GM18867 (cell line): Measurements from ENCODE around the gene CFAP74.
A peak's percentile ranks its signal among the peaks of the same experiment; 100 is the strongest.
"Not testable (repeated sequence)": the region's sequence is repeated elsewhere in the genome, so short reads cannot be mapped to it uniquely, and the experiment has no call there.

Experiments
- ATAC-seq: cut with Tn5 transposase; IDR thresholded peaks from one replicate; pipeline ENCODE4 v1.9.1; 2021; ENCODE audit warnings: mild to moderate bottlenecking, moderate library complexity; ENCODE audit not compliant: unreplicated experiment

Gene CFAP74

GRCh38 chr1:1900883-1901640 is 102.5 kb downstream of the CFAP74 start:
- ATAC-seq: no peak

DNA sequence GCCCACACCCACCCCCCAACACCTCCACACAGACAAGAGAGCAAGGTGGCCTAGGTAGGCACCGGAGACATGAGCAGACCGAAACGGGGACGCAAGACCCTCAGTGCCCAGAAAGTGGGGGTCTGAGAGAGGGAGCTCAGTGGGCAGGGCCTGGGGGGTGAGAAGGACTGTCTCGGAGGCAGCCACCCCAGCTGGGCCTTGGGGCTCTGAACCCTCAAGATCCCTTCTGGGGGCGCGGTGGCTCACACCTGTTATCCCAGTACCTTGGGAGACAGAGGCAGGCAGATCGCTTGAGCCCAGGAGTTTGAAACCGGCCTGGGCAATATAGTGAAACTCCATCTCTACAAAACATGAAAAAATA is 103.6 kb downstream of the CFAP74 start:
- ATAC-seq: no peak

GRCh38 chr1:1899266-1899966 is 104.2 kb downstream of the CFAP74 start:
- no peak for ATAC-seq

DNA sequence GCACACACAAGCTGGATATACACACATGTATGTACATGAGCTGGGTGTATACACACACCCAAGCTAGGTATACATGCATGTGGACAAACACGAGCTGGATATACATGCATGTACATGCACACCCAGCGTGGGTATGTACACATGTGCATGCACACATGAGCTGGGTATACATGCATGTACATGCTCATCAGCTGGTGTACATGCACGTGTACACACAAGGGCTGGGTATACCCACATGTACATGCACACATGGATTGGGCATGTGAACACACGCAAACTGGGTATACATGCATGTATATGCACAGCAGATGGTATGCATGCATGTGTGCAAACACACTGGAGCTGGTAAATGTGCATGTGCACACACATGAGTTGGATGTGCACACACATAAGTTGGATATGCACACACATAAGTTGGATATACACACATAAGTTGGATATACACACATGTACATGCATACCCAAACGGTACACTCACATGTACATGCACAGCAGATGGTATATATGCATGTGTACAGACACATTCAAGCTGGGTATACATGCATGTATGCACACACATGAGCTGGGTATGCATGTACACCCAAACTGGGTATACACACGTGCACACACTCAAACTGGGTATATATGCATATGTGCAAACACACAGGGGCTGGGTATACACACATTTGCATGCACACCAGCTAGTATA is 105.2 kb downstream of the CFAP74 start:
- no peak for ATAC-seq

DNA sequence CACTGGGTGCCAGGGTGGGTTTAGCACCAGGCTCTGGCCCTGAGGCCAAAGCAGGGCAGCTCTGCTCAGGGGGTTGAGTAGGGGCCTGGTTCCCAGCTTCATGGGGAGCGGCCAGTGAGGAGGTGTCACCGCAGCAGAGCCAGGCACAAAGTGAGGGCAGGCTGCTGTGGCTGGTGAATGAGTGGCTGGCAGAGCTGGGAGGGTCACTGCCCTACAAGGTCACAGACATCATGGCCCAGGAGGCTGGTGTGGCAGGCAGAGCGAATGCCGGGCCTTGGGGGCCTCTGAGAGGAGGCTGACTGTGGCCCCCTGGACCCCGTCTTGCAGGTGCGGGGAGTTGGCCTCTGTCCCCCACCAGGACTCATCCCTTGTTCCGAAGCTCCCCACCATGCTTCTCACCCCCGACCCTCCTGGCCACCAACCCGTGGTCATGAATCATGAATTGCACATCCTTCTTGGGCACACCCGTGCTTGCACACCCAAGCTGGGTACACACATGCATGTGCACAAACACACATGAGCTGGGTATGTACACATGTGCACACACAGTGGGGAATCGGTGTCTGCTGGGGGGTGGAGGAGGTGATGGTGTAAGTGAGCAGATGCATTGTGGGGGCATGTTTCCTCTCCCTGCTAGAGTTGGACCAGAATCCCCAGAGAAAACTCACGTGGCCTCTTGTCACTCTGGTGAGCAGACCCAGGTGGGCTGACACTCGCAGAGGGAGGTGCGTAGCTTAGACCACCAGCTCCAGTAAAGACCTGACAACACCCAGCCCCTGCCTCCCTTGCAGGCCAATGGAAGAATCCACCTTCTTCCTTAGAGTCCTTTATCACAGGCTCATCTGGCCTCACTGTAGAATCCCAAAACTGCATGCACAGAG is 107.9 kb downstream of the CFAP74 start:
- no peak for ATAC-seq

GRCh38 chr1:1895060-1895418 is 108.5 kb downstream of the CFAP74 start:
- ATAC-seq: no peak

- ATAC-seq: no peak
These were observed 109.1 kb downstream of the CFAP74 start for GRCh38 chr1:1894354-1895059.

- no peak for ATAC-seq
These were observed 109.6 kb downstream of the CFAP74 start for GRCh38 chr1:1893997-1894353.

DNA sequence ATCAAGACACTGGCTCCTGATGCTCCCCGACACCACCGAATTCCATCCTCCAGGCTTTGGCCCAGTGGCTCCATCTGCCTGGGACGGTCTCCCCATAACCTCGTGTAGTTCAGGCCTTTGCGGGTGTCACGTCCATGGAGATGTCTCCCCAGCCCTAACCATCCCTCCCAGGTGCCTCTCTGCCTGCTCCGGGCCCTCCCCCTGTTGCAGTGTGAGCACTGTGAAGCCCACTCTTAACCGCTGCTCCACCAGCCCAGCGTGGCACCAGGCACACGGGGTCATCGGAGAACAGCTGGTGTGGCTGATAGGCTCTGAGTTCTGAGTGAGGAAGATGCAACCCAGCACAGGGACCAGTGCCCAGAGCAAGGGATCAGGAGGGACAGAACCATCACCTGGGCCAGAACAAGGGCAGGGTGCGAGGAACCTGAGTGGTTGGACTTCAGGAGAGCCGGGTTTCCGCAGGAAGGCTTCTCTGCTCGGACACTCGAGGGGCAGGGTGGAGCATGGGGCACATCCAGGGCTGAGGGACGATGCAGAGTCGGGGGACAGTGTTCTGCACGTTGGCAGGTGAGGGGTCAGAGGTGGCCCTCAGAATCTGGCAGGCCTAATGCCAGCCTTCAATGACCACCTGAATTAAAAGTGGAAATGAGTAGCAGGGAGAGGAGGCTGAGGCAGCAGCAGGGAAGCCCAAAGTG is 110.1 kb downstream of the CFAP74 start:
- ATAC-seq: no peak

GRCh38 chr1:1892763-1893120 is 110.8 kb downstream of the CFAP74 start:
- no peak for ATAC-seq

- ATAC-seq: no peak
These were observed 111.4 kb downstream of the CFAP74 start for GRCh38 chr1:1892079-1892762.

GRCh38 chr1:1891349-1892078 is 112.1 kb downstream of the CFAP74 start:
- ATAC-seq: no peak

GRCh38 chr1:1890506-1891348 is 112.9 kb downstream of the CFAP74 start, which contains the start of gene GNB1:
TSS of gene GNB1 (minus strand) at chr1:1891087. CDS start at chr1:1825453, 65,634 bp downstream.
- peak; percentile 65 for ATAC-seq

- ATAC-seq: peak; percentile 39
These were observed 113.6 kb downstream of the CFAP74 start for GRCh38 chr1:1889847-1890505.

DNA sequence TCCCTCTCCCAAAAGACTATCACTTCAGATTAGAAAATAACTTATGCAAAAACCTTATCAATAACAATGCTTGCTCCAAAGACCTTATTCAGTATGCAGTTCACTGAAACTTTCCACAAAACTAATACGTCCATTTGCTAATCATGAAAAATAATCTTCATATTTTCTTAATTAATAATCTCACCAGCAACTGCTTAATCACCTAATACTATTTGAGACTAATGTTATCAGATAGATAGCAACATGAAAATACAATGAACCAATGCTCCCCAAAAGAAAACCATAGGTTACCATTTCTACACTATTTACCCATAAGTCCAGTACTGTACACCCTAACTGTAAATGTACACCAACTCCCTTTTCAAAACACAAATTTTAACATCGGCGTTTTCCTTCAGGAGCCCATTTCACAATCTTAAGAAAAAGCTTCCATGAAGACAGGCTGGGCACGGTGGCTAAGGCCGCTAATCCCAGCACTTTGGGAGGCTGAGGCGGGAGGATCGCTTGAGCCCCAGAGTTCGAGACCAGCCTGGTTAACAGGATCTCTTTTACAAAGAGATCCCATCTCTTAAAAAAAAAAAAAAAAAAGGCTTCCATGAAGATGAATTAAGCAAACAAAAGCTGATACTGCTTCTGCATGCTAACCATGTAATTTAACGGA is 114.4 kb downstream of the CFAP74 start:
- ATAC-seq: no peak

- ATAC-seq: not testable (repeated sequence)
These were observed 119.7 kb downstream of the CFAP74 start for GRCh38 chr1:1883890-1884289.
